Measurements from ENCODE around the gene ERGIC1. TPM values are rescaled to one million over a fixed set of nuclear protein-coding genes. Genes with fewer than 3 reads are reported as not detected.

Gene ERGIC1
- total and polyA plus RNA-seq, 3 donors from 2014 or later, result 89.8 to 100.0 (median 94.1) TPM

- no peak for TF ChIP-seq POLR2A (IDR thresholded peaks at IDR 0.05)
- TF ChIP-seq CTCF (IDR thresholded peaks at IDR 0.05), result no peak
- H3K9me3 ChIP-seq, result no peaks in the 10 kb centered on the region
- H3K27me3 ChIP-seq, result no peaks in the 10 kb centered on the region
- no peaks in the 10 kb centered on the region for H3K36me3 ChIP-seq (ENCODE audit: low read depth, missing control alignments)
- no peak overlapping the region for H3K4me3 ChIP-seq
- peaks cover 47% of the 10 kb centered on the region for H3K4me1 ChIP-seq
- no peak for DNase-seq
- no peak overlapping the region for H3K27ac ChIP-seq
- WGBS, 2 donors, result 94 to 96% methylated on average over 8 of the region's 8 CpGs
- intact Hi-C loops (cut with DNase I; ENCODE audit: low total_unique reads), result loop anchor here (10.0 kb wide), 1 partner anchor 82 kb away; no protein-coding TSS in a partner anchor
Observed at GRCh38 chr5:172876578-172876977, 42.5 kb downstream of the ERGIC1 start.

- intact Hi-C loops (cut with DNase I; ENCODE audit: low total_unique reads), result loop anchor here (10.0 kb wide), 1 partner anchor 83 kb away; no protein-coding TSS in a partner anchor
- Histone ChIP-seq H3K36me3 (ENCODE audit: low read depth, missing control alignments) (no peaks in the 10 kb centered on the region), H3K4me3 (no peak overlapping the region), H3K27ac (peak overlapping the region; percentile 70 to 74), H3K4me1 (peaks cover 37% of the 10 kb centered on the region), H3K27me3 (no peaks in the 10 kb centered on the region), H3K9me3 (no peaks in the 10 kb centered on the region)
- no peak for TF ChIP-seq POLR2A (IDR thresholded peaks at IDR 0.05)
- TF ChIP-seq CTCF (IDR thresholded peaks at IDR 0.05), result no peak
- 64 to 73% methylated on average over 9 of the region's 9 CpGs for WGBS, 2 donors
- DNase-seq, result no peak
Observed at GRCh38 chr5:172877466-172878260, 43.6 kb downstream of the ERGIC1 start.

- no peaks in the 10 kb centered on the region for H3K36me3 ChIP-seq (ENCODE audit: low read depth, missing control alignments)
- intact Hi-C loops (cut with DNase I; ENCODE audit: low total_unique reads), result loop anchor here (10.0 kb wide), 1 partner anchor 84 kb away; no protein-coding TSS in a partner anchor
- TF ChIP-seq POLR2A (IDR thresholded peaks at IDR 0.05), result no peak
- no peak for TF ChIP-seq CTCF (IDR thresholded peaks at IDR 0.05)
- DNase-seq, result no peak
- no peaks in the 10 kb centered on the region for H3K9me3 ChIP-seq
- WGBS, 2 donors, result 68 to 75% methylated on average over 7 to 9 of the region's 9 CpGs
- H3K4me1 ChIP-seq, result peaks cover 28% of the 10 kb centered on the region
- no peak overlapping the region for H3K4me3 ChIP-seq
- peak overlapping the region; percentile 70 to 74 for H3K27ac ChIP-seq
- H3K27me3 ChIP-seq, result no peaks in the 10 kb centered on the region
Observed at GRCh38 chr5:172878585-172878932, 44.5 kb downstream of the ERGIC1 start.

GRCh38 chr5:172878933-172879752, 45.1 kb downstream of the ERGIC1 start:
- no peak for TF ChIP-seq POLR2A (IDR thresholded peaks at IDR 0.05)
- no peak for TF ChIP-seq CTCF (IDR thresholded peaks at IDR 0.05)
- DNase-seq, result no peak
- intact Hi-C loops (cut with DNase I; ENCODE audit: low total_unique reads), result loop anchor here (10.0 kb wide), 1 partner anchor 84 kb away; no protein-coding TSS in a partner anchor
- no peak overlapping the region for H3K4me3 ChIP-seq
- H3K27ac ChIP-seq, result peak overlapping the region; percentile 70 to 74
- no peaks in the 10 kb centered on the region for H3K9me3 ChIP-seq
- no peaks in the 10 kb centered on the region for H3K36me3 ChIP-seq (ENCODE audit: low read depth, missing control alignments)
- 58 to 65% methylated on average over 18 to 20 of the region's 20 CpGs for WGBS, 2 donors
- H3K27me3 ChIP-seq, result no peaks in the 10 kb centered on the region
- H3K4me1 ChIP-seq, result peaks cover 26% of the 10 kb centered on the region

All from testis (tissue), 3 donors.